GM19452 (cell line): ENCODE results near the gene PRDM8.
"Not testable (repeated sequence)": the region's sequence is repeated elsewhere in the genome, so short reads cannot be mapped to it uniquely, and the experiment has no call there.

Experiments used
- ATAC-seq: cut with Tn5 transposase; IDR thresholded peaks from one replicate; pipeline ENCODE4 v1.9.1; 2021; ENCODE audit not compliant: unreplicated experiment

The PRDM8 gene

DNA sequence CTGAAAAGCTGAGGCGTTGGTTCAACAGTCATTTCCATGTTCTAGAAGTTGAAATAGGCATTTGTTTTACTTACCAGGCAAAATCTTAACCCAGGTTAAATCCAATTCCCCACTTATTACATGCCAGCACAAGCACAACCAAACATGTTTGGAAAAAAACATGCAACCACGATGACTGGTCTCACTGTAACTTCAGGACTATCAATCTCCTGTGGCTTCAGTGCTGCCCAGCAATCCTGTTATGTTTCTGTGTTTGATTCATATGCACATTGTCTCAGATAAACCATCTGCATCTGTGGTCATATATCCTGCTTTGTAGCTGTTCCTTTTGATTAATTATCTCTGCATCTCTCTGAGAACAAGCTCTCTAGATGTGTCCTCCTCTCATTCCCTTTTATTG lies 28.3 kb downstream of the PRDM8 start:
- no peak for ATAC-seq

DNA sequence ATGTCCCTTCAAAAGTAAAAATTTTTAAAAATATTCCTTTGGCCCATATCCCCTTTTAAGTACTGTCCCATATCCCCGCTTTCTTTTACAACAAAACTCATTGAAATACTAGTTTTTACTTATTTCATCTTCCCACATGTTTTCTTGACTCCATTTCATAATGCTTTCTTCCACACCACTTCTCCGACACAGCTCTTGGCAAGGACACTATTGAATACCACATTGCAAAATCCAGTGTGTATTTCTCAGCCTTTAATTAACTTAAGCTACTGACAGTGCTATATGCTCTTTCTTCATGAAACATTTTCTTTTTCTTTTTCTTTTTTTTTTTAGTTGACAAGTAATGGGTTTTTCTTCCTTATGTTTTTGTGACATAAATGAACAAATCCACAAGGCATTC lies 28.8 kb downstream of the PRDM8 start:
- no peak for ATAC-seq

DNA sequence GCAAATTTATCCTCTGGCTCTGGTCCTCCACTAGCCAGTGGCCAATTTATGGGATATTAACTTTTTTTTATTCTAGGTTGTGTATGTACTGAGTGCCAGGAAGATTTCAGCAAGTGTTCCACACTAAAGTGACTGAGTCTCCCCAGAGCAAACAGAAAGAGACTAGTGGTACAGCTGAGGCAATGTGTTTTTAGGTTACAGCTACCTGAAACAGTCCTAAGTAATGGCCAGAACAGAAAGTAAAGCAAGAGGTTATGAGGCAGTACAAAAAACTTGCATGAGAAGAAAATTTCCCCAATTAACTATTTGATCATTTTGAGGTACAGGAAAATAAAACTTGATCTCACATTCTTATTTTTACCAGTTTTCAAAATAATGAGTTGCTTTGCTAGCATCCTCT lies 31.2 kb downstream of the PRDM8 start:
- no peak for ATAC-seq

DNA sequence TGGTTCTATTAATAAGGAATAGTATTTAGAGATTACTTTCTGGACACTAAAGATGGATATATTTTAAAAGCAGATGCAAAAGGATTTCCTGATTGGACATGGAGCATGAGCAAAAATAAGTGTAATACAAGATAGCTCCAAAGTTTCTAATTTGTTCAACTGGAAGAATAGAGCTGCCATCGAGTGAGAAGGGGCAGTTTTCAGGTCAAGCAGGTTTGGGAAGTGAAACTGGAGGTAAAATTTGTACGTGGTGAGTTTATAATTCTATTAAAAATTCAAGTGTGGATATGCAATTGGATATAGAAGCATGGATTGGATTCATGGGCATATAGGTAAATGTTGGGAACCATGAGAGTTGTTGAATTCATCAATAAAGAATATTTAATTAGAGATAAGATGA lies 31.8 kb downstream of the PRDM8 start:
- peak; percentile 37 for ATAC-seq

DNA sequence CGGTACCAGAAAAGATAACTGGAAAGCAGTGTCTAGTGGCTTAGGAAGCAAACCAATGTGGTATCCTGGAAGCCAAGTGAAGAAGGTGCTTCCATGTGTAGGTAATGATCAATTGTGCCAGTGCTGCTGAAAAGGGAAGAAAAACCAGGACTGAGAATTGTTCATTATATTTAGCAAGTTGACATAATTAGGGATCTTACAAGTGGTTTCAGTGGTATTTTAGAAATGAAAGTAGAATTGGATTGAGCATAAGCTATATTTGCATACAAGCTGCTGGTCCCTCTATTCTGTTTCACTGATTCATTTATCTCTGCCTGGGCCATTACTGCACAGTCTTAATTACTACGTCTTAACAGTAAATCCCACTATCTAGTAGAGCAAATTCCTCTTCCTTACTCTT lies 32.3 kb downstream of the PRDM8 start:
- peak; percentile 82 for ATAC-seq

GRCh38 chr4:80231180-80231579 lies 33.9 kb downstream of the PRDM8 start:
- ATAC-seq, result no peak

DNA sequence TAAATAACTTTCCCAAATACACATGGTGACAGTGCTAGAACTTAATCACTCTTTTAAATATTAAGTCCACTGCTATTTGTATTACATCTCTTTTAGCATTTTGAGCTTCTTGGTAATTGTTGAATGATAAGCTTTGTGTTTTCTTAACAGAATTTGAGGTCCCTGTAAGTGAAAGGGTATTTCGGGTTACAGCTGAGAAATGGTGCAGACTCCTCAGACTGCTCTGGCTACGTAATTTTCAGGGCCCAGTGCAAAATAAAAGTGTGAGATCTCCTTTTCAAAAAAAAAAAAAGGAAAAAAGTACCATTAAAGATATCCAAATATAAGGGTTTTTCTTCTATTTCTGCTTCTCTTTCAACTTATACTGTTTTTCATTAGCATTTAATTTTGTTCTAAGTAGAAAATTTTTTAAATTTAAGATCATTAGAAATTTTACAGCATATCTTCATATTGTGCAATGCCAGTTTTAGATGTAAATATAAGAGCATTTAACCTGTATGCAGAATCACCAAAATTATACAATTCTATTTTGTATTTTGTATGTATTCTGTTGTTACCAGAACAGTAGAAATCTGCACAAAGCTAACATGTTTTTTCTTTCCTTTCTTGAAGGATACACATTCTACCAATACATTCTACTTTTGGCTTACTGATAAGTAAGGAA lies 35.5 kb downstream of the PRDM8 start:
- no peak for ATAC-seq

DNA sequence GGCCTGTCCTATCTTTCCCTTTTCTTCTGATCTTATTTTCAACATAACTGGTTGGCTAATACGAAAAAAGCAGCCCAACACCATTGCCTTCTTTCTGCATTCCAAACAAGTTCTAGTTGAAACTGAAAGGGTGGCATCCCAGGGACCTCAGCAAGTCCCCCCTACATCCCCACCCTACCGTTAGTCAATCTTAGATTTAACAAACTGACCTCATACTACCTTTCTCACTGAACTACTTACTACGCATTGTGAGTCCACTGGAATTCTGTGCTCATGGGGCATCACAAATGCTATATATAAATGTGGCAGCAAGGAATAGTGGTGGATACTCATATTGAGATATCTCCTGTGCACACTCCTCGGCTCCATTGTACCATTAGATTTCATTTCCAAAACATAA lies 36.1 kb downstream of the PRDM8 start:
- no peak for ATAC-seq

DNA sequence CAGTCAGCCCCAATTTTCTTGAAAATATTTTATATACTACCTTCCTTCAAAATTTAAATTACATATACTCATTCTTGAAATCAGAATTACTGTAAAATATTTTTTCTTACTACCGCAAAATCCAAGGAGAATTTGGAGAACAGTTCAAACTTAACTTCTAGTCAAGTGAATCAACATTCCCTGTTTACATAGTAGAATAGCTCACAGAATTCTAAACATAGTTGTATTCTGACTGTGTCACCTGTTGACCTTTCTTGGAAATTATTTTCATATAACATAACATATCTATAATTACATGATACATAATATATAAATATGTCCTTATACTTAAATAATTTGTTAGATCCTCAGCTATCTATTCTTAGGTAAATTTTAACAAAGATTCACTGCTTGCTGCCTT lies 38.1 kb downstream of the PRDM8 start:
- no peak for ATAC-seq

- ATAC-seq, result no peak
These were observed 40.7 kb downstream of the PRDM8 start for GRCh38 chr4:80237992-80238391.

GRCh38 chr4:80239480-80240150 lies 42.3 kb downstream of the PRDM8 start:
- ATAC-seq, result no peak

- ATAC-seq, result no peak
These were observed 43.7 kb downstream of the PRDM8 start for GRCh38 chr4:80240976-80241375.

DNA sequence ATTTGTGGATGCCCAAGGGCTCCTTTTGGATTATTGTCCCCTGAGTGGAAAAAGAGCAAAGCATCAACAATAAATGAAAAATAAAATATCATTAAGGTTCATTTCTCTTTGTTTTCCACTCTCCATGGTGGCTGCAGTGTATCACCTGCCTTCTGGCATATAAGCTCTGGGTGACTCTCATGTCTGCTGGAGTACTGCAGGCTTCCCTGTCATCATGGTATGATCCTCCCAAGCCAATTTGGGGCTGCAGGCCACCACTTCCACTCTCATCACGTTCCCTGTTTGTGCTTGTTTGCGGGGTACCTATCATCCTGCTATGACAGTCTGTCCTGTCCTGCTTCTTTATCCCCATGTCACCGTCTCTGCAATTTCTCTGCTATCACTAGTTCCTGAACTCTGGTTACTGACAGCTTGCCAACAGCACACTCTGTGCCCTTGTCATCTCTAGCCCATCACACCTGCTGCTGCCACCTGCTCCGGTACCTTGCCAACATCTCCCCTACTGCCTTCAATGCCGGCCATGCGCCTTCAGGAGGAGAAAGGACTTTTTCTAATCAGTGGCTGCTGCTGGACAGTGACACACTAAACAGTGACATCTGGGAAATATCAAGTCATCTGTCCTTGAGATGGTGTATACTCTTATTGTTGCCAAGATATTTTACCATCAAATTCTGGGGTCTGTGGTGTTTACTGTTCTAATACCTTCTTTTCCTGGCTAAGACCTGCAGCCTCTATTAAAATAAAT lies 46.1 kb downstream of the PRDM8 start:
- no peak for ATAC-seq

DNA sequence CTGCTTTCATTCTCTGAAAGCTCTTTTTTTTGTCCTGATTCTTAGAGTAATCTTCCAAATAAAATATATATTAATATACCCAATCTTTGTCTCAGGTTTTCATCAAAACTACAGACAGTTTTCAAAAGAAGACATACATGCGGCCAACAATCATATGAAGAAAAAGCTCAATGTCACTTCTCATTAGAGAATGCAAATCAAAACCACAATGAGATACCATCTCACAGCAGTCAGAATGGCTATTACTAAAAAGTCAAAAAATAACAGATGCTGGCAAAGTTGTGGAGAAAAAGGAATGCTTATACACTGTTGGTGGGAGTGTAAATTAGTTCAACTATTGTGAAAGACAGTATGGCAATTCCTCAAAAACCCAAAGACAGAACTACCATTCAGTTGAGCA lies 50.2 kb downstream of the PRDM8 start:
- ATAC-seq, result not testable (repeated sequence)

- no peak for ATAC-seq
These were observed 51.8 kb downstream of the PRDM8 start for GRCh38 chr4:80249144-80249543.

DNA sequence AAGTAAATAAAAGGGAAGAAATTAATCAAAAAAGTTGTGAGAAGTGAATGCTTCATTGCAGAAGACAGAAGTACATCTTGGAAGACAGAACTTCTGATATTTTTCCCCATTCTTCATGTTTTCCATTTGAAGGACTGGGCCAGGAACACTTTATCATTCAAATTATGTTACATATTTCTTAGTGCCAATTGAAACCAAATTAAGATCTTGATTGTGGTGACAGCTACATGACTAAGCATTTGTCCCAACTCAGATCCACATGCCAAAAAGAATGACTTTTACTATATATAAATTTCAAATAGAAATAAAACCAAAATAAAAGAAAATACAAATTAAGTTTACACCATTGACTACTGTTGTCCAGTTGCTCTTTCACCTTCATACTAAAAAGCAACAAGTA lies 55.1 kb downstream of the PRDM8 start:
- no peak for ATAC-seq

DNA sequence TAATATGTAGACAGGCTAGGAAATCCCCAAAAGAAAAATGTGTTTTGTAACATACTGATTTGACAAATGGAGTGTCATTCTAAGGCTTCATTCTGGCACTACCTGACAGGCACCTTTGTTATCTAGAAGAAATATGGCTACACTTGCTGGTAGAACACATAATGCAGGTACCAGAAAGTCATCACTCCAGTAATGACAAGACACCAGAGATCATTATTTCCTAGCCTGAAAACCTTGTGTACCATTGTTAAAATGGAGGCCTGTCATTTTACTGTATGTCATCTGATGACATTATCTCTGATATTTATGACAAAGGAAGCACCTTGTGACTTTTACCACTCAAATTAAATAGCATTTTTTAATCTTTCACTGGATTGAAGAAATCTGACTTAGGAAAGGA lies 55.6 kb downstream of the PRDM8 start:
- ATAC-seq, result no peak

- no peak for ATAC-seq
These were observed 56.2 kb downstream of the PRDM8 start for GRCh38 chr4:80253510-80253909.
